Stimulated activated CD8-positive, alpha-beta memory T cell treated with anti-CD3 and anti-CD28 coated beads, Interleukin-4, amount 100 ng/mL, for 48 hours (primary cell): Measurements from ENCODE around the gene ANKRD50.

Source experiments
- DNase-seq: peaks from one replicate; pipeline ENCODE4 v3.0.0-alpha.2; 2020

The ANKRD50 gene

DNA sequence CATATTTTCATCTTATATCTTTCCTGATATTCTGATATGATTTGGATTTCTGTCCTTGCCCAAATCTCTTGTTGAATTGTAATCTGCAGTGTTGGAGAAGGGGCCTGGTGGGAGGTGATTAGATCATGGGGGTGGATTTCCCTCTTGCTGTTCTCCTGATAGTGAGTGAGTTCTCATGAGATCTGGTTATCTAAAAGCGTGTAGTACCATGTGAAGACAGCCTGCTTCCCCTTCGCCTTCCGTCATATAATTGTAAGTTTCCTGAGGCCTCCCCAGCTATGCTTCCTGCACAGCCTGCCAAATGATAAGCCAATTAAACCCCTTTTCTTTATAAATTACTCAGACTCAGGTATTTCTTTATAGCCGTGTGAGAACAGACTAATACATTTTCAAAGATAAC lies 77.2 kb downstream of the ANKRD50 start:
- DNase-seq, result no peak

- DNase-seq, result no peak
Measured at GRCh38 chr4:124633285-124633941, 79.1 kb downstream of the ANKRD50 start.

DNA sequence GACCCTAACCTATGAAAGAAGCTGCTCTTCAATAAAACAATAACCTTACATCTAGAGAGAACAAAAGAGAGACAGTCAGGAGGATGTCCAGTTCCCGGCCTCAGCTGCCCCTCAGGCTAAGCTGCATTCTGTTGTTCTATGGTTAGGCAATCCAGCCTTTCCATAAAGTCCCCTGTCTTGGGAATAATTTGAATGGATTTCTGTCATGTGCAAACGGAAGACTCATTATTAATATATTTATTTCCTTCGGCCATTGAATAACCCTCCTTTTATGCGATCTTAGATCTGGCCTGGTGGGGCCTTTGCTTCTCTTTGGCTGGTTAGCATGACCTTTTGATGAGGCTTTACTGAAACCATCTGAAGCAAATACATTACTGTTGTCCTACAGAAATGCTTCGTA lies 80.1 kb downstream of the ANKRD50 start:
- DNase-seq, result no peak

- no peak for DNase-seq
Measured at GRCh38 chr4:124631760-124632159, 80.8 kb downstream of the ANKRD50 start.

DNA sequence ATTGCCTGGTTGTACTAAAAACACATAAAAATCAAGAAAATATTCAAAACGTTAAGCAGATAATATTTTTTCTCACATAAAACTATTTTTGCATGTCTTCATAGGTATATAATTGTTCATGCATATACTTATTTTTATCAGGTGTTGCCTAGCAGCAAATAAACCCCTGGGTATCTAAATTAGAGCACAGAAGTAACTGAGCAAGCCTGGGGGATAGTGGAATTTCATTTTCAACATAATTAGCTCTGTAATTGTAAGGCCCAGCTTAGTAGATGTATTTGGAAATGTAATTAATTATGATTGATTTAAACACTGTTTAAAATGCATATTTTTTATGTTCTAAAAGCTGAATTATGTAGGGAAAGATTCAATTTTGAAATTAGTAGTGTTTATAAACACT lies 82.9 kb downstream of the ANKRD50 start:
- no peak for DNase-seq
